NCI-H2227 (cell line): ENCODE data around the gene NOTUM.

Source experiments
- DNase-seq: peaks from one replicate; lab custom pipeline; 2025; ENCODE audit not compliant: unreplicated experiment; lab: John Stamatoyannopoulos, UW

The NOTUM gene

DNA sequence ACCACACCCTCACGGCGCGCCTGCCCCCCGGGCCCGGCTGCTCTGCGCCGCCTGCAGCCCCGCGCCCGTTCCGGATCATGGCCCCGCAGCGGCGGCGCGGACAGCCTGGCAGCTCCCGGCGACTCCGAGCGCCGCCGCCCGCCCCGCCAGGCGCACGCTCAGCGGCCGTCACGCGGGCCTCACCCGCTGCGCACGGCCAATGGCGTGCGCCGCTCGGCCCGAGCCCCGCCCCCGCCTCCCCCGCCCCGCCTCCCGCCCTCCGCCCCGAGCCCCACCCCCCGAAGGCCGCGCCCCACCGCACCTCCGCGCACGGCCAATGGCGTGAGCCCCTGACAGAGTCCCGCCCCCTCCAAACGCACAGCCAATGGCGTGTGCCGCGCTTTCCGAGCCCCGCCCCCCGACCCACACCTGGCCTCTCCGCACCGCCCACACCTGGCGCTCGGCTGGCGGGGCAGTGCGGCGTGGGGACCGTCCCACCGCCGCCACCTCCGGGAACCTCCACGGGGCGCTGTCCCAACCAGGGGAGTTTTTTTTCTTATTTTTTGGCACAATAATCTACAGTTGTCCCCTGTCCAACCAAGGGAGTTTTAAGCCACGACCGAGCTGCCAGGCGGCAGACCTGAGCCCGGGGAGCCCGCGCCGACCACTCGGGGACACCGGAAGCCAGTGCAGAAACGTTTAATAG, 49.6 kb downstream of the NOTUM start, which contains the start of gene PCYT2:
PCYT2 (minus strand) TSS at position 123 of the 685 bp plus-strand sequence; CDS start at position 79, 44 bp downstream.
- peak; percentile 93 for DNase-seq

DNA sequence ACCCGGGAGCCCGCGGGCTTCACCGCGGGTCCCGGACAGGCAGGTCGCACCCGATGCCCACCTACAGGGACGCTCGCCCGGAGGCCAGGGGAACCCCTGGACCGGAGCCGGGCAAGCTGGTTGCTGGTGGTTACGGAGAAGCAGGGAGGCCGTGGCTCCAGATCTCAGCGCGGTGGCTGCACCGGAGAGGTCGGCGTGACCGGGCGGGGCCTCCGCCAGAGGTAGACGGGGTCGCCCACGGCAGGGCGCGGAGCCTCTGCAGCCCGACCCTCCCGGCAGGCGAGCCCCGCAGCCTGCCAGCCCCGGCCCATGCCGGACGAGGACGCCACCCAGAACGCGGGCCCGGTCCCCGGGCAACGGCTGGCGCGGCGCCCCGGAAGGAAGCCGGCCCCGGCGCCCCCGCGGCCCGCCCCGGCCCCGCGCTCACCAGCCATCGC, 50.1 kb downstream of the NOTUM start:
- DNase-seq, result peak; percentile 40

DNA sequence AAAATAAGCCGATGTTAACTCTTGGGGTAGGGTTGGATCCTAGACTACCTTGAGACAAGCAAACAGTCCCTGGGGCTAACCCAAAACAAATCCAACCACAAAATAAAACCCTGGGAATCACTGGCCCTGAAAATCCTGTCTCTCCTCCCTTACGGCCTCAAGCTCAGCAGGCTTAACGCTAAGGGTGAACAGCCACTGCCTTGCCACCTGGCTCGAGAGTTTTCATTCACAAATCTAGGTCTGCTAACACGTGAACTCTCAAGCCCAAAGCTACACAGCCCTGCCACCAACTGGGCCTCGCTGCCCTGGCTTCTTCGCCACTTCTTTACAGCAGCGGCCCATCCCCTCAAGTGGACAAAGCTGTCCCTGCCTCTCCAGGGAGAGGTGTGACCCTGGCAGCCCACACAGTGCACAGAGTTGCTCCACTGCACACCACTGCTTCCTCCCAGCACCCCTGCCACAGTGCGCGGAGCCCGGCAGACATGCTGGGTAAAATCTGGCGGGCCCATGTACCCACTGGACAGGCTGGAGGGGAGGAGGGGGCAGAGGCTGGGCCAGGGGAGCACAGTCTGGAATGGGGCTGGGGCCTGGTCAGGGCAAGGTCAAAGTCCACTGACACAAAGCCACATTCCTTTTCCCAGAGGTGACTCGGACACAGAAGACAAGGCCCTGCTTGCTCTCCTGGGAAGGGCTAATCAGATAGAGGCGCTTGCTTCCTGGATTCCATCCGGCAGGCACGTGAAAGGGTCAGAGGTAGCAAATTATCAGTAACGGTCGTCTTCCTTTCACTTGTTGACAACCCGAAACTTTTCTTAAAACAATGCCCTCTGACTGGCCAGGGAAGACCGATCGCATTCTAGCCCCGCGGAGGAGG, 50.8 kb downstream of the NOTUM start:
- peak; percentile 16 for DNase-seq

- DNase-seq, result no peak
Measured at GRCh38 chr17:81909231-81909630, 51.8 kb downstream of the NOTUM start.

GRCh38 chr17:81908793-81909192, 52.2 kb downstream of the NOTUM start:
- no peak for DNase-seq

GRCh38 chr17:81907219-81908145, 53.5 kb downstream of the NOTUM start:
- DNase-seq, result no peak

- DNase-seq, result no peak
Measured at GRCh38 chr17:81906476-81907218, 54.3 kb downstream of the NOTUM start.

DNA sequence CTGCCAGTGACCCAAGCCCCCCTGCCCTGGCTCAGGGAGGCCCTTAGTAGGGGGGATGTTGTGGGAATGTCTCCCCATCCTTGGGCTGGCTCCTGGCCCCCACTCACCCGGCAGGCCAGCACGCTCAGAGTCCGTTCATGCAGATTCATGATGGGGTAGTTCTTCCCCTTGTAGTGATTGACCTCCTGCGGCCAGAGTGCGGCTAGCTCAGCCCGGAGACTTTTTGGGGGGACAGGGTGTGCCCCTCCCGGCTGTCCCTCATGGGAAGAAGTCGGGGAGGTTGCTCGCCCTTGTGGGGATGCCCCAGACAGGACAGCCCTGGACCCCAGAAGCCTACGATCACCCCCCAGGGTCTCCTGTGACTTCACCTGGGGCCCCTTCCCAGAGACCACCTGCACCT, 55.0 kb downstream of the NOTUM start:
- DNase-seq, result no peak

GRCh38 chr17:81905424-81905875, 55.5 kb downstream of the NOTUM start:
- no peak for DNase-seq

GRCh38 chr17:81904600-81905423, 56.2 kb downstream of the NOTUM start:
- DNase-seq, result no peak

- DNase-seq, result no peak
Measured at GRCh38 chr17:81903896-81904599, 56.9 kb downstream of the NOTUM start.

DNA sequence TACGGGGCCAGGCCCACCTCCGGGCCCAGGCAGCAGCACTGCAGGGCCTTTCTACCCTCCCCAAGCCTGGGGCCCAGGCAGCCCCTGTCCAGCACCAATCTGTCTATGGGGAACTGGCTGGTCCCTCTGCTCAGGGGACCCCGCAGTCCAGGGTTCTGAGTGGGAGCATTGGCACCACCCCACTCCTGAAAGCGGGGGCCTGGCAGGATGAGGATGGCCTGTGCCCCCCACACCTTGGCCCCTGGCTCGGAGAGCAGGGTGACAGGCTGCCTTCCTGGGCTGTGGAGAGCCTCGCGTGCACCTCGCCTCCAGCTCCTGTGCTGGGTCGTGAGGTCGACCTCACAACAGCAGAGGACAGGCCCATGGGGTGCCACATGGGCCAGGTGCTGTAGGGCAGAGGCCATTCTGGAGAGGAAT, 57.6 kb downstream of the NOTUM start:
- no peak for DNase-seq

DNA sequence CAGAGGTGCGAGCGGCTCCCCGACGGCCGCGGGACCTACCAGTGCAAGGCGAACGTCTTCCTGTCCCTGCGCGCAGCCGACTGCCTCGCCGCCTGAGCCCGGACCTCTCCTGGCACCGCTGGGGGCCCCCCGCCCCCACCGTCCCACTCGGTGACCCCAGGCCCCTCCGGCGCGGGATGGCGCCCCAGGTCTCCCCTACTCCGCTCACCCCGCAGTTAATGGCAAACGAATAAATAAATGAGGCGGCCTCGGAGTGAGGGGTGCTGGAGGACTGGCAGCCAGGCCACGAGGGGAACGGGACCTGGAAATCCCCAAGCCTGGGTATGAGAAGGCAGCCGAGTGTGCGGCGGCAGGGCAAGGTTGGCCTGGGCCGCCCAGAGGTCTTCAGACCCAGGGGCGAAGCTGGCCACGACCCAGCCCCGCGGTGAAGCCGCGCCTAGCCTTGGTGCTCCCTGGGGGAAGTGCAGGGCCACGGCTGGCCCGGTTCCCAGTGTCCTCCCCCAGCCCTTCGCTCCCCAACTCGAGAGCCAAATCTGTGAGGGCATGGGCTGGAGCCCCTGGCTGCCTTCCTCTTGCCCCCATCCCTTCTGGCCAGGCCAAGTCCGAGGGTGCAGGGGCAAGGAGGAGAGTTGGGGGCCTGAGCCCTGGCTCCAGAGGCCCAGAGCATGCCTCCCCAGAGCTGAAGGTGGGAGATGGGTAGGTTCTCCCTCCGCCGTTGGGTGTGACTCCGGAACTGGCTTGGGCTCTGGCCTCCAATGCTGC, 58.2 kb downstream of the NOTUM start:
- no peak for DNase-seq
